Measurements from ENCODE around the gene PRXL2B.
A peak's percentile ranks its signal among the peaks of the same experiment; 100 is the strongest.
"Not testable (repeated sequence)": the region's sequence is repeated elsewhere in the genome, so short reads cannot be mapped to it uniquely, and the experiment has no call there.

PRXL2B gene

GRCh38 chr1:2586154-2587070 is at the start of gene PRXL2B:
PRXL2B (plus strand) TSS chr1:2586777; CDS start chr1:2586886, 109 bp downstream.
- DNase-seq = peak; percentile 99

GRCh38 chr1:2537784-2538115 is 48.8 kb upstream of the PRXL2B start:
- no peak for DNase-seq

- no peak for DNase-seq
These were observed 48.2 kb upstream of the PRXL2B start for GRCh38 chr1:2538376-2538775.

- no peak for DNase-seq
These were observed 47.7 kb upstream of the PRXL2B start for GRCh38 chr1:2538872-2539271.

GRCh38 chr1:2539312-2539907 is 47.2 kb upstream of the PRXL2B start:
- DNase-seq = no peak

- no peak for DNase-seq
These were observed 45.6 kb upstream of the PRXL2B start for GRCh38 chr1:2540816-2541492.

GRCh38 chr1:2541619-2542245 is 44.8 kb upstream of the PRXL2B start:
- no peak for DNase-seq

- no peak for DNase-seq
These were observed 44.2 kb upstream of the PRXL2B start for GRCh38 chr1:2542246-2542915.

- no peak for DNase-seq
These were observed 43.0 kb upstream of the PRXL2B start for GRCh38 chr1:2543543-2544092.

GRCh38 chr1:2544093-2544874 is 42.3 kb upstream of the PRXL2B start:
- peak; percentile 67 for DNase-seq

GRCh38 chr1:2544875-2545640 is 41.5 kb upstream of the PRXL2B start:
- DNase-seq = no peak

- peak; percentile 85 for DNase-seq
These were observed 40.6 kb upstream of the PRXL2B start for GRCh38 chr1:2545754-2546514.

- DNase-seq = peak; percentile 81
These were observed 39.9 kb upstream of the PRXL2B start for GRCh38 chr1:2546515-2547209.

- DNase-seq = no peak
These were observed 39.1 kb upstream of the PRXL2B start for GRCh38 chr1:2547210-2548067.

- peak; percentile 86 for DNase-seq
These were observed 38.4 kb upstream of the PRXL2B start for GRCh38 chr1:2548068-2548589.

- DNase-seq = not testable (repeated sequence)
These were observed 37.1 kb upstream of the PRXL2B start for GRCh38 chr1:2549367-2550029.

- not testable (repeated sequence) for DNase-seq
These were observed 36.2 kb upstream of the PRXL2B start for GRCh38 chr1:2550309-2550861.
